Measurements from ENCODE around the gene ITIH2.
"Not testable (repeated sequence)": the region's sequence is repeated elsewhere in the genome, so short reads cannot be mapped to it uniquely, and the experiment has no call there.

Gene ITIH2

DNA sequence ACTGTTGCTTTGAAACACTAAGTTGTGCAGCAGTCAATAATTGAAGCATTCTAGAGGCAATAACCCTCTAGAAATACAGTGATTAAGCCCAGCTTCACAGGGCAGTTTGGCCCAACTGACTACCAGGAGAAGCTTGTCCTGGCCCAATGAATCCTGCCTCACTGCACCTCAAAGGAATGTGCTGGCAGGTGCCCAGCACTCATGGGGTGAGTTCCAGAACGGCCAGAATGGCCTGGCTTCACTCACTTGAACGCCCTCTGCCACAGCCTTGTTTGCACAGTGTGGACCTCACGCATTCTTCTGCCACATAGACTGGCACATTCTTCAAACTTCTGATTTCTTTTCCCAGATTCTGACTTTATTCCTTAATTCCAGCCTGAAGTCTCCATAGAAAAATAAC, 6.6 kb upstream of the ITIH2 start:
- no peak for DNase-seq

DNA sequence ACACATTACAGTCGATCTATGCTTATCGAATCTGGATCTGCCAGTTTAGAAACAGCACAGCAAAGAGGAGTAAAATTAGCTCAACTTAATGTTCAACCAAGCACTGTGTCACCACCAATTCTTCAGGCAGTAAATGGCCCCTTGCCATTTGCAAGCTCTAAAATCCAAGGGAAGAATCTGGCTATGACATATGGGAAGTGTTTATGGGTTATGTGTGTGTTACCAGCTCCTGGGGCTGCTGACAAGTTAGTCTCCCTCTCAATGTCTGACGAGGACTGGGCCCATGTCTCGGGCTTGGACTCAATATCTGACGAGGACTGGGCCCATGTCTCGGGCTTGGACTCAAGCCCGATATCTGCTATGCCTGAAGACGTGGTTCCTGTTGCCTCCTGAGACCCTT, 5.7 kb upstream of the ITIH2 start:
- DNase-seq = no peak

DNA sequence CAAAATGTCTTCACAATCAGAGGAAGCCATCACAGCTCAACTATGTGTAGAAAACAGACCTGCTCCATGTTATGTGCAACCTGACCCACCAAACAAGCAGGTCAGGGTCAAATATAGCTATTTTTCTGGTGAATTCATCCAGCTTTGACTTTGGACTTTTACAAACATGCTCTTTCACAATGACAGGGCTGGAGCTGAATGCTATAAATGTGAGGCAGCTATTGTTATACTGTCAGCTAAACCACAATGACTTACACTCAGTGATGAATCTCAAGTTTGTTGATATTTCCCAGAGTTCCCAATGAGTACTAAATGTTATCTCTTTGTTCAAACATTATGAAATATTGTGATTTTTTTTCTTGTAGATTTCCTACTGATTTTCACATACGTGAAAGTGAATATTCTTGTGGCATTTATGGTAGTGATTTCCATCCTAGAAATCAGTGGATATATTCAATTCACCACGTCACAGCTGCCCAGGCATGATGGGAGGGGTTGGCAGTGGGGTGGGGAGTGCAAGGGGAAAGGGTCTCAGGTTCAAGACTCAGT, 2.5 kb upstream of the ITIH2 start:
- no peak for DNase-seq

DNA sequence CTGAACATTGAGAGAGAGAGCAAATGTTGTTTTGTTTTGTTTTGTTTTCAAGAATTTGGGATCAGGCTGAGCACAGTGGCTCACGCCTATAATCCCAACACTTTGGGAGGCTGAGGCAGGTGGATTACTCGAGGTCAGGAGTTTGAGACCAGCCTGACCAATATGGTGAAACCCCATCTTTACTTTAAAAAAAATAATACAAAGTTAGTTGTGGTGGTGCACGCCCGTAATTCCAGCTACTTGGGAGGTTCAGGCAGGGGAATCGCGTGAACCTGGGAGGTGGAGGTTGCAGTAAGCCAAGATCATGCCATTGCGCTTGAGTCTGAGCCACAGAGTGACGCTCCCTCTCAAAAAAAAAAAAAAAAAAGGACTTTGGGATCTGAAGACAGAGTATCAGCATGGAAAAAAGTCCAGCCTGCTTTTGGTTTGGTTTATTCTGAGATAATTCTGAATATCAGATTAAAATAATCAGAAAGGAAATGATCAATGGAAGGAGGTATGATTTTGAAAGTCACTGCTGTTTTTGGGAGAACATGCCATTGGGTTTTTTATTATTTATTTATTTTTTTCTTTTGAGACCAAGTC, 1.9 kb upstream of the ITIH2 start:
- DNase-seq = no peak

DNA sequence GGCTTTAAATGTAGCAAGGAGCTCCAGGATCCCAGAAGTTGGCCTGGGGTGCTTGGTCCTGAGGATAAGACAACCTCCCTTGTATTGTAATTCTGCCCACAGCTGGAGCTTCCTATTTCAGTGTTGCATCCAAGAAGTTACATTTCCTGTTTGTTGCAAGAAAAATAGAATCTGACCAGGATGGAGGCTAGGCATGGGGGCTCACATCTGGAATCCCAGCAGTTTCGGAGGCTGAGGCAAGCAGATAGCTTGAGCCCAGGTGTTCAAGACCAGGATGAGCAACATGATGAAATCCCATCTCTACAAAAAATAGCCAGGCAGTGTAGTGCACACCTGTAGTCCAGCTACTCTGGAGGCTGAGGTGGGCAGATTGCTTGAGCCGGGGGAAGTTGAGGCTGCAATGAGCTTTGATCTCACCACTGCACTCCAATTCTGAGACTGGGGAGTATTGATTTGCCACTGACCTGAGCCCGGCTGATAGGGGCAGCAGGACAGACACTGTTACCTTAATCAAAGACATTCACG, 766 bp upstream of the ITIH2 start:
- DNase-seq = no peak

DNA sequence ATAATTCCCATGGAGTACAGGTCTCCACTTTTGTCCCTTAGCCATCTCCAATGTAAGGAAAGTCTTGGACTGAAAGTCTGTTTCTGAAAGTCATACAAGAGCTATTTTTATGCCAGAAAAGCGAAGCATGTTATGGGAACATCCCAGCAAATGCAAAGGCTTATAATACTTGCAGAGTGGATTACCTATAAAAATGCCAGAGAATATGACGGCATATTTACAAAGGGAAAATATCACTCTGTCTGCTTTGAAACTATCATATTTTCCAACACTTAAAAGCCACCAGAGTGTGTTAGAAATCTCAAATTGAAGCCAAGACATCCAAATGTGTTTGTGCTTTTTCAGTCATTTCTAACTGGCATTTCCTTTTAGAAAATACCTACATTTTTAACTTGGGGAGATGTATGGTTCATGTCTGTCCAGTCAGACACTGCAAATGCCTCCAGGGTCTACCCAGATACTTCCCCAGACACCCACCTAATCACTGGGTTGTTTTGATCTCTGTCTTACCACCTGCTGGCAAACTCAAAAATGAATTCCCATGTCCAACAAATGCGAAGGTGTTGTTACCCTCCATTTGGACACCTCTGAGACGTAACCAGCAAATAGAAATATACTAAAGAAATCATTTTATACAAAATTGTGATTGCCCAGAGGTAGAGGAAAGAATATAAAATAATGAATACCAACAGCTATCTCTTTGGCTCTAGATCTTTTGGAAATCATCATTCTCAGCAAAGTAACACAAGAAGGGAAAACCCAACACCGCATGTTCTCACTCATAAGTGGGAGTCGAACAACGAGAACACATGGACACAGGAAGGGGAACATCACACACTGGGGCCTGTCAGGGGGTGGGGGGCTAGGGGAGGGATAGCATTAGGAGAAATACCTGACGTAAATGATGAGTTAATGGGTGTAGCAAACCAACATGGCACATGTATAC, 1.2 kb downstream of the ITIH2 start:
- no peak for DNase-seq

DNA sequence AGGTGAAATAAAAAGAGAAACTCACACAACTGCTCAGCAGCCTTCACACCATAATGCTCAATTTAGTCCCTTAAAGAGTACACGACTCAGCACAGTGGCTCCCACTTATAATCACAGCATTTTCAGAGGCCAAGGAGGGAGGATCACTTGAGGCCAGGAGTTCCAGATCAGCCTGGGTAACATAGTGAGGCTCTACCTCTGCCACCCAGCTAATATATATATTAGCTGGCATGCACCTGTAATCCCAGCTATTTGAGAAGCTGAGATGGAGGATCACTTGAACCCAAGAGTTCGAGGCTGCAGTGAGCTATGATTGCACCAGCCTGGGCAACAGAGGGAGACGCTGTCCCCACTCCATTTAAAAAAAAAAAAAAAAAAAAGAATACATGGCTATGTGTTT, 2.2 kb downstream of the ITIH2 start:
- no peak for DNase-seq

DNA sequence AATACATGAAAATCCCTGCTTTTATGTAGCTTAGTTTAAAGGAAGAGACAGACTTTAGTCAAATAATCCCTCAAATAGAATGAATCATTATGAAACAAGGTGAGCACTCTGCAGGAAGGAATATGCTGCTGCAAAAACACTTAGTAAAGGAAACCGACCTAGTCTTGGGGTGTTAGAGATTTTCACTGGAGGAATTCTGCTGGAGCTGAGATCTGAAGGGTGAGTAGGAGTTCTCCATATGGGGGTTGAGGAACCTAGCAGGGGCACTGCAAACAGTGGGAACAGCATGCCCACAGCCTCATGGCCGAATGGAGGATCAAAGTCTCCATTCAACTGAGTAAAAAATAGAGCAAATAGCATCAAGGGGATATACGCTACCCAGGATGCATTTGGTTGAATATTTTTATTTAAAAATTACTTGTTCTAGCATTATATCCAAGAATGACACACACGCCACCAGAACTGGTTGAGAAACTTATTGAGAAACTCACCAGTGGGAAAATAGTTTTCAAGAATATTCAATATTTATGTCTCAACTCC, 3.5 kb downstream of the ITIH2 start:
- no peak for DNase-seq

DNA sequence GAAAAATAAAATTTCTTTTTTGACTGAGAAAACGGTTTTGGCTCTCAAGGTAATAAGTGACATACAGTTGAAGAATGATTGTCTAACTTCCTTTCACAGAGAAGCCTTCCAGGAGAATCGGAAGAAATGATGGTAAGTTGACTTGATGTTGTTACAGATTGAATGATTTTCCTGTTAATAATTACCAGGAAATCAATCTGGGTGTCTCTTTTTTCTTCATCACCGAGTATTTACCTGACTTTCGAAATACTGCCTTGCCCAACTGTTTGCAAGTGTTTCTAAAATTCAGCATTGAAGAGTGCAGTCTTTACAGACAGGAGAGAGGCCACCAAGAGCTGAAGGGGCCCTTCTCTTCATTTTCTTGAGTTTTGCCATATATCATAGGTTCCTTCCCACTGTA, 4.0 kb downstream of the ITIH2 start:
- no peak for DNase-seq

DNA sequence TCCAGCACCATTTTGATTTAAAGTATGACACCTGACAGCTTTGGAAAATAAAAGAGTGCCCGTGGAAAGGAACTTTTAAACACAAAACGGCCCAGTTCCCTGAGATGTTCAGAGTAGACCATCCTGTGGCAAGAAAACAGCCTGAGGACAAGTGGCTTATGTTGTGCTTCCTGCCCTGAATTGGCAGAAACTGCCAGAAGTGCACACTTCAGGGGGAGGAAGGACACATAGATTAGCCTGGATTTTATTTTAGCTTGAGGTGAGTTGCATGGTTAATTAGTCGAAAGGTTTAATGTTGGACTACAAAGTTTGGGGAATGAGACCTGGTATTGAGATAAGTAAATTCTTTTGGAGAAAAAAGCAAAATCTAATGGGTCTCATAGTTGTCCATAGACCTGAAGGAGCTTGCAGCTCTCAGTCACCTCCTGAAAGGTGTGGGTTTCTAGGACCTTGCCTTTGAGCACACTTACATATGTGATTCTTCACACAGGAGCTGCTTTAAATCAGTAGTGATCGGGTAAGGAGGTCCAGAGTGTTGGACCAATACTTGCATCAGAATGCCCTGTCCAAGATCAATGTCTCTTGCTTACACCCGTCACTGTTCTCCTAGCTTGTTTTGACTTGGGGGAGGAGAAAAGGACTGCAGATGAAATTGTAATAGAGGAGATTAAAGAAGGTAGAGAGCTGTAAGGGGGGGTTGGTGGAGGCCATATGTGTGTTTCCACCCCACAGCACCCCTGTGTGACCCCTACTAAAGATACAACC, 4.9 kb downstream of the ITIH2 start:
- DNase-seq = no peak

DNA sequence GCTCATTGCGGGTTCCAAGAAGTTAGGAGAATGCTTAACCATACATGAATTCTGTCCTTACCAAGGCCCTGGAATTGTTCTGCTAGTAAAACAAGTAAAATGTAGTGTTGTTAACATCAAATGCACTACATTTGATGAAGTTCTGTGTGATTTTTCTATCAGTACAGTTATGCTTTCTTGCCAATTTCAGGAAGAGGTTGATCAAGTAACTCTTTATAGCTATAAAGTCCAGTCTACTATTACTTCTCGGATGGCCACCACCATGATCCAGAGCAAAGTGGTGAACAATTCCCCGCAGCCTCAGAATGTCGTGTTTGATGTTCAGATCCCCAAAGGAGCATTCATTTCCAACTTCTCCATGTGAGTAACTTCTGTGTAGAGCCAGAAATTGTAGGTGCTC, 5.7 kb downstream of the ITIH2 start:
- no peak for DNase-seq

DNA sequence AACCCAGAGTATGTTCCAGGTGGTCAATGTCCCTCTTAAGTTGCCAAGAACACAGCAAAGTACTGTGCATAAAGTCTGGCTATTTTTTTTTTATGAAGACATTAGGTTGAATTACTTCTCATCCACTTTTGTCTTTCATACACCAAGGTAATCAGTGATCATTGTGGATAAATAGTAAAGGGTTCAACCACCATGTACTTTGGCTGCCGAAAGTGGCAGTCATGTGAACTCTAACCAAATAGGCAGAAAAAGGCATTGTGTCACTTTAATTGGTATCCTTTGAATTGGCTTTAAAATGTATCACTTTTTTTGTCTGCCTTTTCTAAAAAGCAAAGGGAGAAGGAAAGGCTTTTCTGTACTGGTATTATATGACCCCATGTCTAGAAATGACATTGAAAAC, 7.3 kb downstream of the ITIH2 start:
- no peak for DNase-seq

DNA sequence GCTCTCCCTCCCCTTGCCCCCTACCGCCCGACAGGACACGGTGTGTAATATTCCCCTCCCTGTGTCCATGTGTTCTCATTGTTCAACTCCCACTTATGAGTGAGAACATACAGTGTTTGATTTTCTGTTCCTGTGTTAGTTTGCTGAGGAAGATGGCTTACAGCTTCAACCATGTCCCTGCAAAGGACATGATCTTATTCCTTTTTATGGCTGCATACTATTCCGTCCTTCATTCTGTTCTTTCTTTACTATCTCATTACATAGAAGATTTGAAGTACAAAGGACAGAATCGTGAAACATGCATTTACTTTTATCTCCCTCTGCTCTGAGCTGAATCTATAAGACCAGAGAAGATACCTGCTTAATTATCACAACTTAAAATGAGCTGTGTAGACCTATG, 8.0 kb downstream of the ITIH2 start:
- not testable (repeated sequence) for DNase-seq

DNA sequence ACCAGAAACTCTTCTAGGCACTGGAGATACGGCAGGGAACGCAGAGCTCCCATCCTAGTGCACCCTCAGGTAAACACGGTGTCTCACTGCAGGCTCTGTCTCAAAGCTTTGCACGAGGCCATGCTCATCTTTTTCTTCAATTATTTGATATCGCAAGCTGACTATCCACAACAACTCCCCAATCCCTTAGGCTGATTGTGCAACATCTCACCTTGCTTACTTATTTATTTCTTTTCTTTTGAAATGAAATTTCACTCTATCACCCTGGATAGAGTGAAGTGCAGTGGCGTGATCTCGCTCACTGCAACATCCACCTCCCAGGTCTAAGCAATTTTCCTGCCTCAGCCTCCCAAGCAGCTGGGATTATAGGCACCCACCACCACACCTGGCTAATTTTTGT, 12.4 kb downstream of the ITIH2 start:
- DNase-seq = no peak

DNA sequence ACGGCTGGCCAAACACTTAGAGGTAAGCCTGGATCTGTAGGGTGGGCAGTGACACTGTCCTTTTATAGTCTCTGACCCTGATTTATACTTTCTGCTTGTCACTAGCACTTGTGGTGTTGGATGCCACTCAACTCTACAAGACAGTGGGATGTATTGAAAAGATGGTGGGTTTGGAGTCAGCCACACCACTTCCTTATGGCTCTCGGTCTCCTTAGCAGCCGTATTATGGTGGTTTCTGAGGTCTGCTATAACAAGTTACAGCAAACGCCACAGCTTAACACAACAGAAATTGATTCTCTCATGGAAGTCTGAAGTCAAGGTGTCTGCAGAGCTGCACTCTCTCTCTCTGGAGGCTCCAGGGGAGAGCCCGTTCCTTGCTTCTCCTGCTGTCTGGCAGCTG, 14.7 kb downstream of the ITIH2 start:
- no peak for DNase-seq

DNA sequence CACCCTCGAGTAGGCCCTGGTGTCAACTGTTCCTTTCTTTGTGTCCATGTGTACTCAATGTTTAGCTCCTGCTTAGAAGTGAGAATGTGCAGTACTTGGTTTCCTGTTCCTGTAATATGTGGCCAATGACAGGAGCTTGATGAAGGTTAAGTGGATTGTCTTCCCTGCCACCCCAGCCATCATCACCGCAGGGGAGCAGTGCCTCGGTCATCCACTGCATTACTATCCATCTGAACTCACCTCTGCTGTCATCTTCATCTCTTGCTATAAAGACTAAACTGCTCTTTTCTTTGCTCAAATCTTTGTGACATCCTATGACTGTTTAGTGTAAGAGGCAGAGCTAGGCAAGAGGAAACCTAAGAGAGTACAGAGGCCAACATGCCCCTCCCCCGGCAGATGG, 15.6 kb downstream of the ITIH2 start:
- DNase-seq = no peak

DNA sequence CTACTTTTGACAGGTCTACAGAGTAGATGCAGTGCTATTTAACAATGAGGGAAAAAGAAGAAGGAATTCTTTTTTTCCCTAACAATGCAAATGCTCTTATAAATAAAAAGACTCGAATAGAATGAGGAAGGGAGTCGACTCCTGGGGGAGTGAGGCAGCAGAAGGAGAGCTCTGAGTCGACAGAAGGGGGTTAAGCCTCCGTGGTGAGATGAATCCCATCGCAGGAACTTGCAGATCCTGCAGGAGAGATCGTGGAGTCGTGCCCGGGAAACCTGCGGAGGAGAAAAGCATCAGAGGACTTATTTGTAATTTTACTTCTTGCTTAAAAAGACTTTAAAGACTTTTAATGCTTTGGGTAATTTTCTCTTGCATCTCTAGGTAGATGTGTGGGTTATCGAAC, 17.4 kb downstream of the ITIH2 start:
- DNase-seq = no peak

DNA sequence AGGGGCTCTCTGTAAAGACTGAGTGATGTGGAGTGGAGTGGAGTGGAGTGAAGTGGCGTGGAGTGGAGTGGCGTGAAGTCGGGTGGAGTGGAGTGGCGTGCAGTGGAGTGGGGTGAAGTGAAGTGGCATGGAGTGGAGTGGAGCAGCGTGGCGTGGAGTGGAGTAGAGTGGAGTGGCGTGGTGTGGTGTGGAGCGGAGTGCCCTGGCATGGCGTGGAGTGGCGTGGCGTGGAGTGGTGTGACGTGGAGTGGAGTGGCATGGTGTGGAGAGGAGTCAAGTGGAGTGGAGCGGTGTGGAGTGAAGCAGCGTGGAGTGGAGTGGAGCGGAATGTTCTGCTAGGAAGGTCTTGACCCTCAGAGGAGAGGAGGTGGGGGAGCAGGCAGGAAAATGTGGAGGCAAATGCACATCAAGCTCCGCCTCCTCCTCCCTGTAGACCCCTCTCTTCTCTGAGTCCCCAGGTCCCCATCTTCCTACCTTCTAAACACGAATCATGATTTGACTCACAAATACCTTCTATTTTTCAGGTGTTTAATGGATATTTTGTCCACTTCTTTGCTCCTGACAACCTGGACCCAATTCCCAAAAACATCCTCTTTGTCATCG, 19.9 kb downstream of the ITIH2 start:
- DNase-seq = no peak

DNA sequence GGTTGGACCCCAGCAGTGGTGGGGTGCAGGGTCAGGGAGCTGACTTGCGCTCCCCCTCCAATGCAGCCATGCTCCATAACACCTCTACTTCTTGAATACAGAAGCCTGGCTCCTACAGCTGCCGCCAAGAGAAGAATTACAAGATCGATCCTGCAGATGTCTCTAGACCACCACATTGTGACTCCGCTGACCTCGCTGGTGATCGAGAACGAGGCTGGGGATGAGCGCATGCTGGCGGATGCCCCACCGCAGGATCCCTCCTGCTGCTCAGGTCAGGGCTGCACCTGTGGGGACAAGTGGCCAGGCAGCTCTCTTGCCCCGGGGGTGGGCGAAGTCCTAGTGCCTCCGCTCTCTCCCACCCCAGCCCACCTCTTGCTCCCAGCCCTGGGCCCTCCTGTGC, 31.7 kb downstream of the ITIH2 start:
- no peak for DNase-seq

DNA sequence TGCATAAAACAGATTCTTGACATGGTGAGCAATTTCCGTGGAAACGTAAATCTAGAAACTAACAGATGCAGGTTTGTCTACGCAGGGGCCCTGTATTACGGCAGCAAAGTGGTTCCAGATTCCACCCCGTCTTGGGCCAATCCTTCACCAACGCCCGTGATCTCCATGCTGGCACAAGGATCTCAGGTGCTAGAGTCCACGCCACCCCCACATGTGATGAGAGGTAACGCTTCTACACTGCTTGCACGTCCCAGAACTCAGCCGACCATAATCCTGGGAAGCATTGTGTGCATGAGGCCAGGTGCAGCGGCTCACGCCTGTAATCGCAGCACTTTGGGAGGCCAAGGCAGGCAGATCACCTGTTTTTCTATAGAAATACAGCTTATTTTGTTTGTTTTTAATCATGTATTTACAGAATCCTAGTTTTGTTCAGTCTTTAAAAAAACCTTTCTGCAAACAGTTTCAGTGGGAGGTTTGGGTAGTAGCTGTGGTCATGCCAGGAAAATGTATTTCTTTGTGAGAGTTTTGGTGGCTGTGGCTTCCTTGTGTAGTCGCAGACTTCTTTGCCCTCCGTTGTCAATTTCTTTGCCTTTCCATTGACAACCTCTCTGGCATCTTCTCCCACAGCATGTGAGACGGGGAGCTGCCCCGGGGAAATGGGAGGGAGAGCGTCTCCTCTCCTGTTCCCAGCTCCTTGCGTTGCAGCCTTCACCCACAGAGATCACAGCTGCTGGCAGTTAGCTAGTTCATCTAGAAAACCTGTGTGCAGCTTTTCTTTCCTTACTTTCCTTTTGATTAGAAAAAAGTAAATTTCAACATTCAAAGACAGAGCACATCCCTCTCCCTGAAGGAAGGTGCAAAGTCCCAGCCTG, 35.7 kb downstream of the ITIH2 start:
- no peak for DNase-seq

DNA sequence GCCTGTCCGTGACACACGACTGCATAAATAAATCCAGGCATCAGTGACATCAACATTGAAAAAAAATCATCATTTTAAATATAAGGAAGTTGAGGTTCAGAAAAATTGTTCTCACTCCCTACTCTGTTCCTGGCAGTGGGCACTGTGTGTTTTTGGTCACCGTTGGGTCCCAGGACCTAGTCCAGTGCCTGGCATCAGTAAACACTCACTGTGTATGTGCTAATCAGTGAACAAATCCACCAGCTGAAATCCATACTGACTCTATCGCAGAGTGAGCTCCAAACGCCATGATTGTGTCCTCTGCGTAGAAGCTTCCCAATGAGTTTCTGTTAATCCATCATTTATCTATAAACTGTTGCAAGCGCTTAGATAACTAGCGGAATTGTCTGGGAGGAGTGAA, 41.2 kb downstream of the ITIH2 start:
- no peak for DNase-seq

DNA sequence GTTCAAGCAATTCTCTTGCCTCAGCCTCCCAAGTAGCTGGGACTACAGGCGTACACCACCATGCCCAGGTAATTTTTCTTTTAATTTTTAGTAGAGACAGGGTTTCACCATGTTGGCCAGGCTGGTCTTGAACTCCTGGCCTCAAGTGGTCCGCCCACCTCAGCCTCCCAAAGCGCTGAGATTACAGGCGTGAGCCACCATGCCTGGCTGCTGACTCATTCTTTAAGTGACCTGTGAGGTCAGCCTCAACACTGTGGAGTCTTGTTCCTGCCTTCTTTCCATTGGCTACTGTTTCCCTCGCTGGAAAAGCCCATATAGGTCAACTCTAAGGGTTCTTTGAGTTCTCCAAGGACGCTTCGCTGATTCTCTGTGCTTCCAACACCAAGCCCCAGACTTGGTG, 45.5 kb downstream of the ITIH2 start:
- not testable (repeated sequence) for DNase-seq

All from activated naive CD4-positive, alpha-beta T cell (primary cell).